Smooth muscle cell (in vitro differentiated cells): Measurements from ENCODE around the gene USP6. TPM values are rescaled to one million over a fixed set of nuclear protein-coding genes. Genes with fewer than 3 reads are reported as not detected.

Experiments used
- DNase-seq: peaks from one replicate; lab custom pipeline; 2025; ENCODE audit not compliant: unreplicated experiment; lab: John Stamatoyannopoulos, UW
- H2AFZ ChIP-seq: fragments of 200-600 bp; sonication (generic); 2 replicates; pipeline ENCODE4 v1.6.0; 2016; ENCODE audit warnings: antibody characterized with exemption, low read depth, mild to moderate bottlenecking
- H3F3A ChIP-seq: fragments of 200-600 bp; sonication (generic); 2 replicates; pipeline ENCODE4 v1.6.0; 2017; ENCODE audit warnings: antibody characterized with exemption, low read depth
- H3K27ac ChIP-seq: fragments of 200-600 bp; sonication (generic); 2 replicates; pipeline ENCODE4 v1.5.1; 2016; ENCODE audit warnings: low read depth, mild to moderate bottlenecking
- H3K27me3 ChIP-seq: fragments of 200-600 bp; sonication (generic); 2 replicates; pipeline ENCODE4 v1.6.1; 2016; ENCODE audit warnings: low read depth, mild to moderate bottlenecking
- H3K36me3 ChIP-seq: fragments of 200-600 bp; sonication (generic); 2 replicates; pipeline ENCODE4 v1.5.1; 2016; ENCODE audit warnings: low read depth
- H3K4me1 ChIP-seq: fragments of 200-600 bp; sonication (generic); 2 replicates; pipeline ENCODE4 v1.5.1; 2016; ENCODE audit warnings: low read depth
- H3K4me2 ChIP-seq: fragments of 200-600 bp; sonication (generic); 2 replicates; pipeline ENCODE4 v1.6.0; 2016; ENCODE audit warnings: mild to moderate bottlenecking
- H3K4me3 ChIP-seq: fragments of 200-600 bp; sonication (generic); 2 replicates; pipeline ENCODE4 v1.5.1; 2016; ENCODE audit warnings: mild to moderate bottlenecking
- H3K79me2 ChIP-seq: fragments of 200-600 bp; sonication (generic); 2 replicates; pipeline ENCODE4 v1.6.0; 2016; ENCODE audit warnings: low read depth, mild to moderate bottlenecking
- H3K9ac ChIP-seq: fragments of 200-600 bp; sonication (generic); 2 replicates; pipeline ENCODE4 v1.6.0; 2016; ENCODE audit warnings: low read depth
- H3K9me3 ChIP-seq: fragments of 200-600 bp; sonication (generic); replicated peaks from 2 replicates; pipeline ENCODE4 v1.5.1; 2016; ENCODE audit warnings: low read depth
- H4K20me1 ChIP-seq: fragments of 200-600 bp; sonication (generic); 2 replicates; pipeline ENCODE4 v1.6.0; 2016; ENCODE audit warnings: low read depth
- CTCF ChIP-seq: fragments of 200-600 bp; sonication (generic); IDR thresholded peaks from 2 replicates; pipeline ENCODE4 v1.5.1; 2017; ENCODE audit warnings: borderline replicate concordance, mild to moderate bottlenecking, antibody characterized with exemption; ENCODE audit not compliant: insufficient read depth, poor library complexity, severe bottlenecking
- WGBS: methylation state at CpG from one replicate; pipeline ENCODE4 v1.1.7; 2016; ENCODE audit warnings: low lambda C conversion rate; 5-methylcytosine and 5-hydroxymethylcytosine counted together
- polyA plus RNA-seq: library from polyadenylated mRNA; unstranded; fragments of >200 nt; fragmentation: Nextera tagmentation; extraction: Ambion mirVana; gene quantifications from 2 replicates; pipeline ENCODE4 v1.2.1, GENCODE V29; 2016
- total RNA-seq: library from RNA; depleted of rRNA; stranded (reverse); fragments of >200 nt; gene quantifications from 2 replicates; pipeline ENCODE4 v1.2.3, GENCODE V29; 2014

USP6 gene
- total and polyA plus RNA-seq, 2 experiments from 2014 or later, result 0.09 TPM; not detected in 1

GRCh38 chr17:5099271-5099670, 16.6 kb upstream of the USP6 start:
- Histone ChIP-seq H3K27ac (no peak overlapping the region), H3K4me1 (no peaks in the 10 kb centered on the region), H3K79me2 (no peaks in the 10 kb centered on the region), H3K4me2 (no peak overlapping the region), H2AFZ (no peak overlapping the region), H3K9me3 (no peaks in the 10 kb centered on the region), H3K36me3 (no peaks in the 10 kb centered on the region), H3F3A (no peaks in the 10 kb centered on the region), H3K9ac (no peak overlapping the region), H4K20me1 (no peaks in the 10 kb centered on the region), H3K27me3 (no peaks in the 10 kb centered on the region), H3K4me3 (no peak overlapping the region)
- no peak for DNase-seq
- no peak for TF ChIP-seq CTCF
- WGBS, result 86% methylated on average over 5 of the region's 5 CpGs

GRCh38 chr17:5100832-5101231, 15.0 kb upstream of the USP6 start:
- H3K9me3 ChIP-seq, result no peaks in the 10 kb centered on the region
- no peaks in the 10 kb centered on the region for H3K27me3 ChIP-seq
- H3K4me3 ChIP-seq, result no peak overlapping the region
- DNase-seq, result no peak
- peaks cover 1% of the 10 kb centered on the region for H3K36me3 ChIP-seq
- no peak overlapping the region for H2AFZ ChIP-seq
- H3K9ac ChIP-seq, result no peak overlapping the region
- no peak overlapping the region for H3K27ac ChIP-seq
- H3K79me2 ChIP-seq, result no peaks in the 10 kb centered on the region
- WGBS, result 91% methylated on average over 6 of the region's 6 CpGs
- H4K20me1 ChIP-seq, result no peaks in the 10 kb centered on the region
- no peaks in the 10 kb centered on the region for H3K4me1 ChIP-seq
- TF ChIP-seq CTCF, result no peak
- H3F3A ChIP-seq, result no peaks in the 10 kb centered on the region
- no peak overlapping the region for H3K4me2 ChIP-seq

- Histone ChIP-seq H3K4me2 (peak overlapping the region; percentile 94), H4K20me1 (no peaks in the 10 kb centered on the region), H3K36me3 (peaks cover 20% of the 10 kb centered on the region), H3K4me1 (peaks cover 3% of the 10 kb centered on the region), H3K9ac (no peak overlapping the region), H2AFZ (peak overlapping the region; percentile 84), H3F3A (peaks cover 11% of the 10 kb centered on the region), H3K27me3 (no peaks in the 10 kb centered on the region), H3K4me3 (peak overlapping the region; percentile 67), H3K9me3 (no peaks in the 10 kb centered on the region), H3K79me2 (peaks cover 7% of the 10 kb centered on the region), H3K27ac (no peak overlapping the region)
- WGBS, result 34% methylated on average over 8 of the region's 8 CpGs
- no peak for DNase-seq
- TF ChIP-seq CTCF, result no peak
Measured at GRCh38 chr17:5110816-5111215, 5.0 kb upstream of the USP6 start.

GRCh38 chr17:5111402-5112204, 4.2 kb upstream of the USP6 start, which contains the start of gene ZNF232:
Gene ZNF232 (minus strand): TSS chr17:5111878. CDS start chr17:5111822, 56 bp downstream.
- peaks cover 3% of the 10 kb centered on the region for H3K4me1 ChIP-seq
- peak within 1 kb of the TSS; percentile 67 for H3K4me3 ChIP-seq
- H3K27ac ChIP-seq, result peak within 1 kb of the TSS; percentile 73
- H3K9me3 ChIP-seq, result no peaks in the 10 kb centered on the region
- no peak for TF ChIP-seq CTCF
- 1% methylated on average over 68 of the region's 69 CpGs for WGBS
- H4K20me1 ChIP-seq, result no peaks in the 10 kb centered on the region
- DNase-seq, result peak; percentile 84
- peak within 1 kb of the TSS; percentile 91 for H2AFZ ChIP-seq
- H3F3A ChIP-seq, result peaks cover 11% of the 10 kb centered on the region
- peak within 1 kb of the TSS; percentile 49 for H3K9ac ChIP-seq
- peak within 1 kb of the TSS; percentile 94 for H3K4me2 ChIP-seq
- H3K79me2 ChIP-seq, result peaks cover 7% of the 10 kb centered on the region
- no peaks in the 10 kb centered on the region for H3K27me3 ChIP-seq
- H3K36me3 ChIP-seq, result peaks cover 12% of the 10 kb centered on the region
